Endothelial cell of umbilical vein (primary cell): ENCODE data around the gene PALD1. TPM values are rescaled to one million over a fixed set of nuclear protein-coding genes. Genes with fewer than 3 reads are reported as not detected.

Experiments
- BruUV-seq: library from RNA; stranded (reverse); fragments of 400-500 nt; replicated peaks from 2 replicates; lab custom pipeline; 2021; lab: Mats Ljungman, UMichigan
- CTCF ChIA-PET: fragments of 300-600, 350-600 bp; sonication (Branson Sonifier 250); formaldehyde crosslinking; loops from one replicate; lab custom pipeline; 2021; ENCODE audit warnings: antibody characterized with exemption, inconsistent platforms; lab: Charles Lee
- POLR2A ChIA-PET: fragments of 300-600, 350-600 bp; sonication (Branson Sonifier 250); formaldehyde crosslinking; loops from one replicate; lab custom pipeline; 2021; ENCODE audit warnings: antibody characterized with exemption, inconsistent platforms; lab: Charles Lee
- DNase-seq: peaks from one replicate; pipeline ENCODE4 v3.0.0-alpha.2; 2011; ENCODE audit warnings: low read depth, low spot score
- FAIRE-seq: peaks from 2 replicates; lab custom pipeline; 2011; peaks lifted over from hg19 to GRCh38; lab: Jason Lieb, UNC
- H2AFZ ChIP-seq: 2 replicates; pipeline ENCODE4 v1.6.0; 2012; ENCODE audit warnings: low read depth, low read length, control low read depth, inconsistent platforms
- H3K27ac ChIP-seq: 2 replicates; pipeline ENCODE4 v1.5.1; 2011; ENCODE audit warnings: low read depth, mild to moderate bottlenecking, control low read depth, low read length, moderate library complexity; ENCODE audit not compliant: insufficient read depth
- H3K27me3 ChIP-seq, 2 experiments: 2 replicates each; pipeline versions ENCODE4 v1.6.0 to v1.6.1; 2011; ENCODE audit warnings: low read length in 2 of 2, mixed read lengths in 1 of 2; ENCODE audit not compliant: control insufficient read depth in 2 of 2, insufficient read depth in 2 of 2
- H3K36me3 ChIP-seq, 2 experiments: 2 replicates in 1 of 2; 3 replicates in 1 of 2; pipeline ENCODE4 v1.5.1; 2011; ENCODE audit warnings: low read length in 2 of 2, mild to moderate bottlenecking in 1 of 2, moderate library complexity in 1 of 2; ENCODE audit not compliant: control insufficient read depth in 2 of 2, insufficient read depth in 2 of 2; ENCODE audit errors: extremely low read depth in 1 of 2
- H3K4me1 ChIP-seq: 3 replicates; pipeline ENCODE4 v1.5.1; 2011; ENCODE audit warnings: mild to moderate bottlenecking, low read length; ENCODE audit not compliant: control insufficient read depth, insufficient read depth; ENCODE audit errors: extremely low read depth
- H3K4me2 ChIP-seq: 2 replicates; pipeline ENCODE4 v1.6.1; 2011; ENCODE audit warnings: low read length, control low read depth, mixed read lengths; ENCODE audit not compliant: insufficient read depth
- H3K4me3 ChIP-seq, 3 experiments: fragments of 200-600 bp in 1 of 3; sonication (generic), shearing (Covaris generic) in 1 of 3; replicated peaks in 1 of 3; 2 replicates each; pipeline ENCODE4 v1.5.1; 2011 to 2016; ENCODE audit warnings: control low read depth in 3 of 3, low read length in 3 of 3, mild to moderate bottlenecking in 2 of 3, inconsistent platforms in 1 of 3, low read depth in 1 of 3, moderate library complexity in 1 of 3; ENCODE audit not compliant: insufficient read depth in 1 of 3
- H3K79me2 ChIP-seq: 2 replicates; pipeline ENCODE4 v1.6.0; 2012; ENCODE audit warnings: low read length, inconsistent platforms; ENCODE audit not compliant: control insufficient read depth, insufficient read depth
- H3K9ac ChIP-seq: replicated peaks from 2 replicates; pipeline ENCODE3; 2011; ENCODE audit warnings: low read length, control low read depth; ENCODE audit not compliant: insufficient read depth; ENCODE audit errors: extremely low read depth
- H3K9me1 ChIP-seq: replicated peaks from 3 replicates; pipeline ENCODE4 v1.6.0; 2011; ENCODE audit warnings: mild to moderate bottlenecking, low read length; ENCODE audit not compliant: control insufficient read depth, insufficient read depth; ENCODE audit errors: extremely low read depth
- H3K9me3 ChIP-seq: replicated peaks from 2 replicates; pipeline ENCODE4 v1.5.1; 2012; ENCODE audit warnings: low read length, inconsistent platforms; ENCODE audit not compliant: control insufficient read depth, insufficient read depth
- H4K20me1 ChIP-seq: replicated peaks from 2 replicates; pipeline ENCODE3; 2011; ENCODE audit warnings: mild to moderate bottlenecking, low read length; ENCODE audit not compliant: control insufficient read depth, insufficient read depth; ENCODE audit errors: extremely low read depth
- EZH2 ChIP-seq: IDR thresholded peaks from 2 replicates; pipeline ENCODE4 v1.6.1; 2012; ENCODE audit warnings: borderline replicate concordance, low read depth, mild to moderate bottlenecking, moderate library complexity, low read length, inconsistent platforms; ENCODE audit not compliant: severe bottlenecking
- FOS ChIP-seq: IDR thresholded peaks from 2 replicates; pipeline ENCODE4 v1.6.1; 2011; ENCODE audit warnings: mild to moderate bottlenecking, low read length, moderate library complexity, borderline replicate concordance; ENCODE audit not compliant: insufficient read depth
- GATA2 ChIP-seq: IDR thresholded peaks from 2 replicates; pipeline ENCODE4 v1.7.0; 2011; ENCODE audit warnings: low read depth, mild to moderate bottlenecking, moderate library complexity, mixed read lengths, low read length; ENCODE audit not compliant: insufficient read length, insufficient read depth
- JUN ChIP-seq: IDR thresholded peaks from 2 replicates; pipeline ENCODE4 v1.6.1; 2011; ENCODE audit warnings: borderline replicate concordance, low read depth; ENCODE audit not compliant: insufficient read length, insufficient read depth
- MAX ChIP-seq: IDR thresholded peaks from 2 replicates; pipeline ENCODE4 v1.6.1; 2011; ENCODE audit not compliant: insufficient read depth, insufficient read length
- MYC ChIP-seq: IDR thresholded peaks from one replicate; pipeline ENCODE4 v1.6.1; 2011; ENCODE audit warnings: mild to moderate bottlenecking, low read depth, low read length
- POLR2A ChIP-seq: IDR thresholded peaks from 2 replicates; pipeline ENCODE4 v1.6.1; 2012; ENCODE audit warnings: low read depth, mild to moderate bottlenecking, control low read depth, low read length
- POLR2AphosphoS5 ChIP-seq: IDR thresholded peaks from 2 replicates; pipeline ENCODE4 v1.6.1; 2012; ENCODE audit warnings: low read depth, mild to moderate bottlenecking, control low read depth, low read length, moderate library complexity; ENCODE audit not compliant: insufficient read depth
- dilution Hi-C: fragments of 300-500 bp; cut with MboI; formaldehyde crosslinking; loops from one replicate; pipeline ENCODE4 v1.15.0; 2019; ENCODE audit warnings: low sequenced_read_pairs; ENCODE audit not compliant: extremely low pct_ligation_motif_present
- intact Hi-C: fragments of 100-400 bp; cut with micrococcal nuclease; formaldehyde crosslinking; loops from one replicate; pipeline ENCODE4 v1.10.0; 2022
- polyA plus RNA-seq, 4 experiments: library from polyadenylated mRNA; depleted of rRNA in 3 of 4; stranded (reverse) in 3 of 4; unstranded in 1 of 4; fragments of >200 nt; gene quantifications; 2 replicates each; pipeline versions ENCODE4 v1.2.1 to v1.2.3, GENCODE V29; 2011 to 2012; ENCODE audit warnings: missing spikeins in 1 of 4
- total RNA-seq: library from RNA; stranded (reverse); gene quantifications from 2 replicates; pipeline ENCODE4 v1.2.3, GENCODE V29; 2021
- TF ChIP-seq, protein P1 (sequence below), 2 donors: IDR thresholded peaks; 1 replicate in 1 of 2; 2 replicates in 1 of 2; pipeline ENCODE4 v1.5.1; 2011; ENCODE audit warnings: low read length in 2 of 2, mild to moderate bottlenecking in 2 of 2, moderate library complexity in 2 of 2, control low read depth in 1 of 2, inconsistent platforms in 1 of 2, low read depth in 1 of 2; ENCODE audit not compliant: insufficient read depth in 1 of 2; ENCODE audit errors: extremely low read depth in 1 of 2

The PALD1 gene
- total and polyA plus RNA-seq, 2 donors (not counting 3 experiments of a cell fraction or from before 2014, with no cell fraction given): 16.6 to 73.3 TPM

DNA sequence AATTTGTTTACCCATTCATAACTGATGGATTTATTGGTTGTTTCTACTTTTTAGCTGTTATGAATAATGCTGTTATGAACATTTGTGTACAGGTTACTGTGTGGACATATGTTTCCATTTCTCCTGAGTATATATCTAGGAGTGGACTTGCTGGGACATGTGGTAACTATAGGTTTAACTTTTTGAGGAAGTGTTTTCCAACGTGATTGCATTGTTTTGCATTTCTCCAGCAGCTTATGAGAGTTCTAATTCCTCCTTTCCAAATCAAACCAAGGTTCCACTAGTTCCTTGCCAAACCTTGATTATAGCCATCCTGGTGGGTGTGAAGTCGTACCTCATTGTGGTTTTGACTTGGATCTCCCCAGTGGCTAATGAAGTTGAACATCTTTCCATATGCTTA is 126.6 kb downstream of the PALD1 start:
- H2AFZ ChIP-seq: no peak overlapping the region
- H3K9me3 ChIP-seq: no peaks in the 10 kb centered on the region
- H3K27me3 ChIP-seq: peaks cover 0 to 4% of the 10 kb centered on the region in 2 experiments
- no peaks in the 10 kb centered on the region for H4K20me1 ChIP-seq
- H3K27ac ChIP-seq: no peak overlapping the region
- no peak overlapping the region for H3K9ac ChIP-seq
- DNase-seq: no peak
- no peak overlapping the region for H3K4me2 ChIP-seq
- no peak overlapping the region for H3K4me3 ChIP-seq
- no peak for FAIRE-seq
- H3K36me3 ChIP-seq: no peaks in the 10 kb centered on the region
- POLR2A ChIA-PET: no interaction called here
- TF ChIP-seq POLR2AphosphoS5: no peak
- TF ChIP-seq, protein P1, sequence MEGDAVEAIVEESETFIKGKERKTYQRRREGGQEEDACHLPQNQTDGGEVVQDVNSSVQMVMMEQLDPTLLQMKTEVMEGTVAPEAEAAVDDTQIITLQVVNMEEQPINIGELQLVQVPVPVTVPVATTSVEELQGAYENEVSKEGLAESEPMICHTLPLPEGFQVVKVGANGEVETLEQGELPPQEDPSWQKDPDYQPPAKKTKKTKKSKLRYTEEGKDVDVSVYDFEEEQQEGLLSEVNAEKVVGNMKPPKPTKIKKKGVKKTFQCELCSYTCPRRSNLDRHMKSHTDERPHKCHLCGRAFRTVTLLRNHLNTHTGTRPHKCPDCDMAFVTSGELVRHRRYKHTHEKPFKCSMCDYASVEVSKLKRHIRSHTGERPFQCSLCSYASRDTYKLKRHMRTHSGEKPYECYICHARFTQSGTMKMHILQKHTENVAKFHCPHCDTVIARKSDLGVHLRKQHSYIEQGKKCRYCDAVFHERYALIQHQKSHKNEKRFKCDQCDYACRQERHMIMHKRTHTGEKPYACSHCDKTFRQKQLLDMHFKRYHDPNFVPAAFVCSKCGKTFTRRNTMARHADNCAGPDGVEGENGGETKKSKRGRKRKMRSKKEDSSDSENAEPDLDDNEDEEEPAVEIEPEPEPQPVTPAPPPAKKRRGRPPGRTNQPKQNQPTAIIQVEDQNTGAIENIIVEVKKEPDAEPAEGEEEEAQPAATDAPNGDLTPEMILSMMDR (IDR thresholded peaks at IDR 0.05; ENCODE audit: extremely low read depth in 1 of 2, insufficient read depth in 1 of 2, low read depth in 1 of 2, low read length in 2 of 2): no peak
- no peak for TF ChIP-seq POLR2A
- TF ChIP-seq MYC: no peak
- TF ChIP-seq JUN: no peak
- TF ChIP-seq EZH2: no peak
- TF ChIP-seq MAX: no peak
- no peak for TF ChIP-seq GATA2
- no peak for TF ChIP-seq FOS
- H3K4me1 ChIP-seq: no peaks in the 10 kb centered on the region
- CTCF ChIA-PET: no interaction called here
- H3K79me2 ChIP-seq: no peaks in the 10 kb centered on the region
- no peaks in the 10 kb centered on the region for H3K9me1 ChIP-seq
- no TSS peak for BruUV-seq
- intact Hi-C loops (no loop called here), dilution Hi-C loops (no loop called here)
